Endometrium (tissue), 2 donors: Measurements from ENCODE around the gene ABHD12.
"Not testable (repeated sequence)": the region's sequence is repeated elsewhere in the genome, so short reads cannot be mapped to it uniquely, and the experiment has no call there.

Experiments used
- FAIRE-seq: peaks from 2 replicates; lab custom pipeline; 2012; peaks lifted over from hg19 to GRCh38; lab: Jason Lieb, UNC
- donor health status: control.
- donor health status: control.

Gene ABHD12

GRCh38 chr20:25353747-25354705, 36.6 kb downstream of the ABHD12 start:
- no peak for FAIRE-seq

- FAIRE-seq, result no peak
Observed at GRCh38 chr20:25353353-25353746, 37.3 kb downstream of the ABHD12 start.

GRCh38 chr20:25352746-25353145, 37.9 kb downstream of the ABHD12 start:
- no peak for FAIRE-seq

- no peak for FAIRE-seq
Observed at GRCh38 chr20:25351024-25351360, 39.6 kb downstream of the ABHD12 start.

GRCh38 chr20:25346349-25346748, 44.3 kb downstream of the ABHD12 start:
- FAIRE-seq, result no peak

GRCh38 chr20:25345721-25346120, 44.9 kb downstream of the ABHD12 start:
- no peak for FAIRE-seq

GRCh38 chr20:25344634-25345033, 46.0 kb downstream of the ABHD12 start:
- no peak for FAIRE-seq

GRCh38 chr20:25341716-25342680, 48.6 kb downstream of the ABHD12 start:
- FAIRE-seq, result no peak

- FAIRE-seq, result no peak
Observed at GRCh38 chr20:25340380-25340779, 50.3 kb downstream of the ABHD12 start.

- FAIRE-seq, result no peak
Observed at GRCh38 chr20:25339608-25340007, 51.0 kb downstream of the ABHD12 start.

- FAIRE-seq, result no peak
Observed at GRCh38 chr20:25338112-25339023, 52.3 kb downstream of the ABHD12 start.

- FAIRE-seq, result no peak
Observed at GRCh38 chr20:25336561-25337422, 53.8 kb downstream of the ABHD12 start.

GRCh38 chr20:25334972-25335371, 55.7 kb downstream of the ABHD12 start:
- not testable (repeated sequence) for FAIRE-seq

- FAIRE-seq, result no peak
Observed at GRCh38 chr20:25328954-25329498, 61.6 kb downstream of the ABHD12 start.

- no peak for FAIRE-seq
Observed at GRCh38 chr20:25327521-25328235, 63.0 kb downstream of the ABHD12 start.

- no peak for FAIRE-seq
Observed at GRCh38 chr20:25325997-25326396, 64.6 kb downstream of the ABHD12 start.

GRCh38 chr20:25325073-25325472, 65.6 kb downstream of the ABHD12 start:
- FAIRE-seq, result no peak

GRCh38 chr20:25324412-25324811, 66.2 kb downstream of the ABHD12 start:
- FAIRE-seq, result no peak

- no peak for FAIRE-seq
Observed at GRCh38 chr20:25323496-25324246, 67.0 kb downstream of the ABHD12 start.
